Frontal cortex (tissue), 4 donors: ENCODE results near the gene ARHGAP15. TPM values are rescaled to one million over a fixed set of nuclear protein-coding genes. Genes with fewer than 3 reads are reported as not detected.

Experiments used
- DNase-seq, 2 donors: peaks; one replicate each; pipeline ENCODE4 v3.0.0; 2012; ENCODE audit warnings: low spot score in 2 of 2
- FAIRE-seq: peaks from 2 replicates; lab custom pipeline; 2012; peaks lifted over from hg19 to GRCh38; lab: Jason Lieb, UNC
- total RNA-seq: library from RNA; depleted of rRNA; stranded (reverse); fragments of >200 nt; gene quantifications from one replicate; pipeline ENCODE4 v1.2.3, GENCODE V29; 2014
- donor health status: control.
- donor health status: control.
- donor health status: control.

ARHGAP15 gene
- total RNA-seq, 1 donor from 2014 or later = 19.2 TPM

DNA sequence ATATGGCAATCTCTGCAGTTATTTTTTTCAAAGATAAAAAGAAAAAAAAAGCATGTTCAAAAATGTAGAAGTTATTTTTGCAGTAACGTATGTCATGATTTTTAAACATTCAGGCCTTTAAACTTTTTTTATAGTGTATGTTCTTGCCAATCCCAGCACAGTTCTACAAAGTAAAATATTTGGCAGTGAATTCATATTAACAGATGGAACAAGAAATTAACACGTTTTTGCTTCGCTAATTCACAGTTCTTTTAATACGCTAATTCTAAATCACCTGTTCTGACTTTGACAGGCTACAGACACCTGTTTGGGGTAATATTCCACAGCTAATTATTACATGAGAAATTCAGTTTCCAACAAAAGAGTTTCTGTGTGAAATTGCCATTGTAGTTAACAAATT, 183.2 kb downstream of the ARHGAP15 start:
- no peak for FAIRE-seq
- DNase-seq = no peak

DNA sequence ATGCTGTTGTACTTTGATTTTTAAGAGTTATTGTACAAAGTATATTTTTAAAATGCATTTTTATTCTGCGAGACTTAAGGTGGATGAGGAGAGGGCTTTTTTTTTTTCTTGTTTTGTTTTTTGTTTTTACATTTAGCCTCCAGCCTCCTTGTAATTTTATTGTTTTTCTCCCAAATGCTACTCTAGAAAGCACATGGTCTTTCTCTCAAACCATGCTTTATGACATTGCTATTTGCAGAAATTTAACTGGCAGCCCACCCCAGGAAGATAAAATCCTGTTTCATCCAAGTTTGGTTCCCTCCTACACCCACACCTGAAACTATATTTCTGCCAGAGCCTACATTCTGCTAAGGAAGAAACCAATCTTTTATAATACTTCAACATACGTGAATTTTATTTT, 184.6 kb downstream of the ARHGAP15 start:
- DNase-seq (no peak), FAIRE-seq (no peak)

DNA sequence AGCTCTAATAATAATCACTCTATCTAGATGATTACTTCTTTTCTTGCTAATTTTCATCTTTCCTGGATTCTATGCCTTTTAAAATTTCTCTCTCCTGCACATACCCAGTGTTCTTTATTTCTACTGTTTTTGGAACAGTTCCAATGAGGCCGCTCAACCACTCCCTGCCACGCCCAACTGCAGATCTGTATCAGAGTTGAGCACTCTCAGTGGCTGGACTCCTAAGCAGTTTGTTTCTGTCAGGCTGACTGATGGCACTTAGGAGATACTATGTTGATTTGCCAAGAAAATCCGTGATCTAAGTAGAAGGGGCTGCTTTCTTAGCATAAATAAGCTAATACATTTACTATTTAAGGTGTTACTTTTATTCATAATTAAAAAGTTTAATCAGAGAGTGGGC, 192.8 kb downstream of the ARHGAP15 start:
- DNase-seq = no peak

DNA sequence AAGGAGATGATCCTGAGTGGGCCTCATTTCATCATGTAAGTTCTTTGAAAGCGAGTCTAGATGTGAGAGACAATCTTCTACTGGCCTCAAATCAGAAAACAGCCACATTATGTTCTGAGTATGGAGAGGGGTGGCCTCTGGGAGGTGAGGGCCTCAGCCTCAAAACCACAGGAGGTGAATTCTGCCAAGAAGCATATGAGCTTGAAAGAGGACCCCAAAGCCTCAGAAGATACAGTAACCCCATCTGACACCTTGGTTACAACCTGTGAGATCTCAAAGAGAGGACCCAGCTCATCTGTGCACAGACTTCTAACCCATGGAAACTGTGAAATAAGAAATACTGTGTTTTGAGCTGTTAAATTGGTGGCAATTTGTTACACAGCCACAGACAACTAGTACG, 200.1 kb downstream of the ARHGAP15 start:
- DNase-seq (no peak), FAIRE-seq (no peak)

More for the DNA sequence above, 192.8 kb downstream of the ARHGAP15 start:
- FAIRE-seq = no peak

DNA sequence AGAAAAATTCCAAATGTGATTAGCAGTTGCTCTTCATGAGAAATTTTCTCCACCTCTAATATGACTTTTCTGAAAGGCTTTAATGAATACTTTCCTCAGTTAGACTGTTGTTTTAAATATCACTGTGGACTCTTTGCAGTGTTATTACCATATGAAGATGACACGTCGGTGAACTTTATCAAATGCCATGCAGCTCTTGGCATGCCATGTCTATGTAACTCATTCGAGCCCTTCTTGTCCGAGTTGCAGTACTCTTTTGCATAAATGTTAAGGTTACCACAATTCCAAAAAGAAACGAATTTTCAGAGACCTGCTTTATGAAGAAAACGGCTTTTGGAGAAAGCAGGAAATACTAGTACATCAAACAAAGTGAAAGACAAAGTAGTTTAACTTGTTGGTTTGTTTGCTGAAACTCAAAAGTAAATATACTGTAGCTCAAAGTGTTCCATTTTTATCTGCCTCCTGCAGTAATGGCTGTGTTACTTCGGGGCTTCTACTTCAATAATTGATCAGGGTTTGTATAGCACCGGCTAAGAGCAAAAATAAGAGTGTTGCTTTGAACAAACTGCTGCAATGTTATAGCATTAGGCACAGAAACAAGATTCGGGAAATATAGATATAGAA, 204.1 kb downstream of the ARHGAP15 start:
- no peak for FAIRE-seq
- DNase-seq = no peak

DNA sequence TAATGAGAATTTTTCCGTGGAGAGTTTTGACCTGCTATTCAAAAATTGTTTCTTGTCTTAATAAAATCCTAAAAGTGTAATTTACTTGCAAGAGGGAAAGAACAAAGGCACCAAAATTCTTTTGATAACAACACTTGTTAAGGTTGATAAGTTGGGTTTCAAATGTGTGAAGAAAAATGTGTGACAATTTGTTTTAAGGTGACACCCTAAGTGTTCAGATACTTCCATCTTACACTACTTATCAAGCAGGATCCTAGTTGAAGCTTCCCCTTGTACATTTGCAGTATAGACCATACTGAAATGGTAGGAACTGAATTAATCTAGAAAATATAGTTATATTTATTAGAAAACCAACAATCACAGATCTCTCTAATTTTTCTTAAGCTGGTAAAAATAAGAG, 204.6 kb downstream of the ARHGAP15 start:
- no peak for FAIRE-seq

DNA sequence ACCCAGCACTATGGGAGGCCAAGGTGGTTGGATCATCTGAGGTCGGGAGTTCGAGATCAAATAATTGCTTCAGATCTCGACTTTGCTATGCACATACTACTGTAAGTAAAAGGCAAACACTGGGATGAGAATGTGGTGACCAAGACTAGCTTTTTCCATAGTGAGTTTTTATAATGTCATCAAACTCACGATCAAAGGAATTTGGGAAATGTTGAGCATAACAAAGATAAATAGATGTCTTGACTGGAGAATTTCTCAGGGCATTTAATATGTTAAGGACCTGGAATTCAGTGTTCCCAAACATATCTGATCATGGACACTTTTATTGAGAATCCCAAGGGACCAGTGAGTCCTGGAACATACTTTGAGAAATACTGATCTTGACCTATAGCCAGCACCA, 205.6 kb downstream of the ARHGAP15 start:
- no peak for DNase-seq
- FAIRE-seq = no peak

More for the DNA sequence above, 204.6 kb downstream of the ARHGAP15 start:
- DNase-seq = no peak

DNA sequence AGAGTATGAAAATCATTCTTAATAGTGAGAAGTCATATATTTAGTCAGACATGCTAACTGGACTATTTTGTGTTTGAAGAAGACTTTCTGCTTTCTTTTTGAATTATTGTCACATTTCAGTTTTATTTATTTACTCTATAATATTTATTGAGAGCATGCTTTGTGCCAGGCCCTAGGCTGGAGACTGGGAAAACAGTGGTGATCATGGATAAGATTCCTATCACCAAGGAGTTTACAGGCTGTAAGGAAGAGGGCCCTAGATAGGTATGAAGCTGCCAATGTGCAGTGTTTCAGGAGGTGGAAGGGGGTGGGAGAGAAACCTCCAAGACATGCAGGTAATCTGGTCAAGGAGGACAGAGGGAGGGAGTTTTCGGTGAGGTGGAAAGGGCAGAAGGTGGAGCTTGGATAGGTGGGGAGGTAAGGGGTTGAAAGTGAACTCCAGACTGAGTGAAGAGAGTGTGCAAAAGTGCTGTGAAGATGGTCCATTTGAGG, 207.5 kb downstream of the ARHGAP15 start:
- FAIRE-seq = no peak
- no peak for DNase-seq

DNA sequence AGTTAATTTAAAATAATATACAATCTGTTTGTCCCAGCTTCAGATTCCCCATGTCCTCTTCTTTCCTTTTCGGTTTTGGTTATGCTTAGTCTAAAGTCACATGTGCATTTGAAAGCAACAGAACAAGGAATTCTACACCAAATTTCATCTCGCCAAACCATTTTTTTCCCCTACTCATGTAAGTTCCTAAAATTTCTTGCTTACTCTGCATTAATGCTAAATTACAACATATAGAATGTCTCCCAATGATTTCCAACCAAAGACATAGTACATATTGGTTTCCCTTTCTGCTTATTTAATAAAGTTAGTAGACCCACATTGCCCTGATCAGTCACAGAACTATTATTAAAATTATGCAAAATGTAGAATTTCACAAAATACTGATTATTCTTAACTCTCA, 212.3 kb downstream of the ARHGAP15 start:
- DNase-seq (no peak), FAIRE-seq (no peak)

DNA sequence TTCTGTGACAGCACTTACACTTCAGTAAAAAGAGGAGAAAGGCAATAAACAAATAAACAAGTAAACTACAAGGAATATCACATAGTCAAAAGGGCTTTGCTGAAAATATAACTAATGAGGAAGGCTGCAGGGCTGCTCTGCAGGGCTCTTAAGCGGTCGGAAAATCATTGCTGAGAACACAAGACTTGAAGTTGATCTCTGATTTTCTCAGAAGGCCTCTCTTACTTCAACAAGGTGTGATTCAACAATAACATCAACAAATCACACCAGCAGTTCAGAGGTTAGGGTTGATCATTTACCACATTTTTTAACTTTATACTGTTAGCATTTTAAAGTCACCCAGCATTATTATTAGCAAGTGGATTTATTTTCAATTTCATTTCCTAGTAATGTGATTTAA, 215.6 kb downstream of the ARHGAP15 start:
- DNase-seq (no peak), FAIRE-seq (no peak)

DNA sequence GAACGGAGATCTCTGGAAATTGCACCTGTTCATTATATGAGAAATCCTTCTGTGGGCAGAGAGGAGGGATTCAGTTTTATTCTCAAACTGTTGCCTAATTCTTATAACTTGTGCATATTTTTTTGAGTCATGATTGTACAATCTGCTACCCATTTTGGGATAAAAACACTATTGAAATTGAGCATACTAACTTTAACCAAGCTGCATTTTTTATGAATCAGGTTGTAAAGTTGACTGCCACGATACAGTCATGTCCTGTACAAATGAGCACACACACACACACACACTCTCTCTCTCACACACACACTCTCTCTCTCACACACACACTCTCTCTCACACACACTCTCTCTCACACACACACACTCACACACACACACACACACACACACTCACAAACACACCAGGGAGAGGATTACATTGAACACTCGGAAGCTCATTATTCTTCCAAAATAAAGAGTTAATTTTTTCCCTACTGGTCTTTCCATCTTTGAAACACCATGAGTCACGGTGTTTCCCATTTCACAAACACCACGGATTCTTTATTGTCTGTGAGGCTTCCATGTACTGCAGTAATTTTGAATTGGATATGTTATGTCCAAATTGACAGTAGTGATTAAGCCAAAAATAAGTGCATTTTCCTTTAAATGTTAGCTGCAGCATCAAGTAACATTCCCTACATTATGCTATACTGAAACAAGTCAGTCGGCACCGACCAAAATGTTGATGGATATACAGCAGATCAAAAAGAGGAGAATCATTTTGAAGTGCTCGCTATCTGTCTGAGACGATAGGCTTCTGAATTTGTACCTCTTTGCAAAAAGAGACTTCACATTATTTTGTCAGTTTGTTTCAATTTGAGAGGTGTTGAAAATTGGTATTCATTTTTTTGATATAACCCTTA, 216.9 kb downstream of the ARHGAP15 start:
- FAIRE-seq (no peak), DNase-seq (no peak)

DNA sequence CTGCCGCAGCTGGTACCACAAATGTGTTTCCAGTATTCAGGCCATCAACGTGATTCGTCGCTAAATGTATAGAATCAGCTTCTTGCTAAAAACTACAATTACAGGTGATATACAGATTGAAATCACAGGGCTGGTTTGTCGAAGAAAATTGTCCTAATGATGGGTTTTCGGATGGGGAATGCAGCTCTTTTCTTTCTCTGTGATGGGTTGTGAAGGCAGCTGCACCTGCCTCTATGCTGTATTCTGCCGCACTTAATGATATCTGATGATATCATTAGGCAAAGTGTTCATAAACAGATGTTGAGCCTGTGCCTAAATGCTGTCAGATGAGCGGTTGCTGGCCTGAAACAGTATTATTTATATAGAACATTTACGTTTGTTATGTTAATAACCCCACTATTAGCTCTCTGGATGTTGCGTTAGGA, 218.1 kb downstream of the ARHGAP15 start:
- no peak for FAIRE-seq
- no peak for DNase-seq

DNA sequence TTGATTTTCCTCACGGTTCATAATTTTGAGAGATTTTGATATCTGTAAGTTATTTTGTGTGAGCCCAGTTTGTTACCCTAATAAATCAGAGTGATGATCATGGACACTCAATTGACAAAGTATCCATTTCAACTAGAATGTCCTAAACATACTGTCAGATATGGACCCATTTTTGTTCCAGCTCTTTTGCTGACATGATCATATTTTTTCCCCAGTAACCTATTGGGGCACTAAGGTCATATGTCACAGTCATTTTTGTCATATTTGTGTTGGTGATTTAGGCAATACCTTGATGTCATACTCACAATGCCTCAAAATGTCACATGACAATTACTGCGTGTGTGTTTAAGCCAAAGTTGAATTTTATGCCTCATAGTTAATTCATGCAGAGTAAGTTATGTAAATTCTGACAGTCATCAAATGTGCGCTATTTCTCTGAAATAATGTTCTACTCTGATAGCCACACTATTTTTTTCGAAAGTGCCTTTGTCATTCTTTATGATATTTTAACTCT, 218.7 kb downstream of the ARHGAP15 start:
- no peak for FAIRE-seq

DNA sequence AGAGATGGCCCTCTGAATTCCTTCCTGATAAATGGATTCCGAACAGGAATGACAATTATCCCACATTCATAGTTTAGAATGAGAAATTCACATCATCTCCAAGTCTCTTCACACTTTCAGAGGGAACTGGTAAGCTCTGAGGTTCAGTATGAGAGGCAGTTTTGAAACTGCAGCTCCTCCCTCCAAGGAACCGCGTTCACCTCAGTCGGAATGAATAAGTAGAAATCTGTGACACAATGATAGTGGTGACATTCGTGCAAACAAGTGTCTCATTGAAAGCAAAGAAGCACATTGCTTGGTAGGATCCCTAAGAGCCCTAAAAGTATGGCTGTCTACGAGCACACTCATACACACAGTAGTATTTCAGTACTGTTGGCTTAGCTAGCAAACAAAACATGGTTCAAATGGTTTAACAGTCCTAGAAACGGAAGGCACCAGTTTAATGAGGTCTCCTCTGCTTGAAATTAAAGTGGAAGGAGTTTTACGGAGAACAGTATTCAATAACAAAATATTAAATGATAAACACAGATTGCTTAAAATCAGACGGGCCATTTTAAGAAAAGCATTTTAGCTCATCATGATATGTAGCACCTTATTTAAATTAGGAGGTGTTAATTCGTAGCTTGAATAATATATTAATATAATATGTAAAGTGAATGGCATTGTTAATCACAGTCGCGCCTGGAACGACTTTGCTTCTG, 225.0 kb downstream of the ARHGAP15 start:
- FAIRE-seq (no peak), DNase-seq (no peak)

More for the DNA sequence above, 218.7 kb downstream of the ARHGAP15 start:
- DNase-seq = no peak

DNA sequence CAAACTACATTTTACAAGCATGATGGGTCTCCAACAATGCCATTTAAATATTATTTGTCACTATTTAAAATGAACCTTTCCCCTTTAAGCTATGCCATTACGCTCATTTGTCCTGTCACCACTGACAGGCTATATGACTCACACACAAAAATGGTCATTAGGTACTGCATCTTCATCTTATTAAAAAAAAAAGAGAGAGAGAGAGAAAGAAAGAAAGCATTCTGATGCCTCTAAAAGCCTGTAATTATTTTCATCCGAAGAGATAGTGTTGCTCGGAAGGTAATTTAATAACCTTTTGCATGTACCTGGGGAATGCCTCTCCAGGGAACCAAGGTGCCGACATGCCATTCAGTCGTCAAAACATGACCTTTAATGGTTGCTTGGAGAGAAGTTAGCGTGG, 226.7 kb downstream of the ARHGAP15 start:
- DNase-seq (no peak), FAIRE-seq (no peak)

DNA sequence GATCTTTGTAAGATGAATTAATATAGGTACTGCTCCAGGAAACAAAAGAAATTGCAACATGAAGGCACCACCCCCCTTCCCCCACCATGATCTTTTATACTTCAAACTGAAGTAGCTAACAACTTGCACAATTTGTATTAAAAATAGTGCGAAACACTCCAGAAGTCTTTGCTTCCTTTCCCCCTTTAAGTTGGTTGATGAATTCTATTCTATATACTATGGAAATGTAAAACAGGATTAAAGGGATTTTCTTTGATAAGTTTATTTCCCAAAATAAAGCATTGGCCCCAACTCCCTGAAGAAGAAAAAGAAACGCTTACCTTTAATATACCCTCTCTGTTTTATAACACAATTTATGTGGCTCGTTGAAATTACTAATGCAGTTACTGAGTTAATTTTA, 227.1 kb downstream of the ARHGAP15 start:
- FAIRE-seq (no peak), DNase-seq (no peak)

DNA sequence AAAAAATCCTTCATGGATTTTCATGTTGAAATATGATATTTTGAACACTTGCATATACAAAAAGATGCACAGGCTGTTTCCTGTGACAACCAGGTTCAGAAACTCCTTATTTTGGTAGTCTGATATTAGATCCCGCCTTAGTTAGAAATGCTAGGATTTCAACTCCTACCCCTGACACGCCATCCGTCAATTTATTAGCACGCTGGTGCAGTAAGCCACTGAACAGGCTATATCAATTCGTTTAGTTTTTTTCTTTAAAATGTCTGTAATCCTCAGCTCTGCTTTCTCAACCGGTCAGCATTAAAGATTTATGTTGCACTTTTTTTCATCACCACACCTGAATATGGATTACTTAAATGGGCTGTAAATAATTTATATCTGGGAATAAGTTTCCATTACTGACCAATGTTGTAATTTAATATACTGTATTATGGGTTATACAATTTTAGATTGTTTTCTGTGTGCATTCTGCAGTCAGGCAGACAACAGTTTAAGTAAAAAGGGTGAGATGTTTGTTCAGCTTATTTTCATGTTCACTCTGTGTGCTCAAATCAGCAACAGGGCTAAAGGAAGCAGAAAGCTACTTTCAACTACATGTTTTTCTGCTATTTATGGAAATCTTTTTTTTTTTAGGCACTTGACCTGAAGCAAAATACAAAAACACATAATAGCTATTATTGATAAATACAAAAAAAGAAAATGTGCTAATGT, 227.7 kb downstream of the ARHGAP15 start:
- no peak for FAIRE-seq
- no peak for DNase-seq

DNA sequence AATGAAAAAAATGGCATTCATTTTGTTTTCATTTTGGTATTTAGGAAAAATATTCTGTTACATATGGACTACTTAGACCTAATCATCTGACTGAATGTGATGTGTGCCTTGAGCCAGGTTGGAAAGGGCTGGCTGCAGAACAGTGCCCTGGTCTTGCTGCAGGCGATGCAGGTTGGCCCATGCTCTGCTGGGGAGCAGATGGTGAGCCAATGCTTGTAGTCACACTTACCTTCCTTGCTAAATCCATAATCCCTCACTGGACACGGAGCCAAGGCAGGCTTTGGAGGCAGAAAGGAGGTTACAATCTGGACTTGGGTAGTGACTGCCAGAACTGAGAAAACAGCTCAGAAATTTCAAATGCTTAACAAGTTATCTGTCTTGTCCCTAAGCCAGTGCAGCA, 228.7 kb downstream of the ARHGAP15 start:
- no peak for FAIRE-seq
- DNase-seq = no peak

DNA sequence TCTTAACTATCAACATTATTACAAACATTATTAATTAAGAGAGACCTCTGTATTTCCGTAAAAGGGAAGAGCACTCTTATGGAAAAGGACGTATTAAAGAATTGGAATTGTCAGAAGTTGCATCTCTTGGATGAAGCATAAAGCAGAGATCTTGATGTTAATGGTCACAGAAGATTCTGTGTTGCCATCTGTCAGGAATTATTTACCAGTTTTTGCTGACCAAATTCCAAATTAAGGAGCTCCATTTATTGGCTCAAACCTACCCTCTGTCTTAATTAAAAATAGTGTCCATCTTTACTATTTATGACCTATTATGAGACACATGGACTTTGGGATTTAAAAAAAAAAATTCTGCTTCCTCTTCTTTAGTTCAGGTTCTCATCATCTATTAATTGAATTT, 232.1 kb downstream of the ARHGAP15 start:
- FAIRE-seq (no peak), DNase-seq (no peak)

DNA sequence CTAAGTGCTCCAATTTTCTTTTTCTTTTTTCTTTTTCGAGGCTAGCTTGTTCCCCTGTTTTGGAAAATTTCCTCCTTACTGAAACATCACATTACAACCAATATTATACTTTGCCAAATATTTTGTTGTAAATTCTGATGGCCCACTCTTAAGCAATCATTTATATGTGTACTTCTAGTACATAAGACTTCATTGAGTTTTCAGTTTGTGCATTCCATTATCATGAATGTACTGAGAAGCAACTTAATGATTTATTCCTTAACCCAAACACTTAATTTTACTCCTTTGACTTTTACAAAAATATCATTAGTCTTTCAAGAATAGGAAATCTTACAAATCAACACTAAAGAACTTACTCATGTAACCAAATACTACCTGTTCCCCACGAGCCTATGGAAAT, 242.4 kb downstream of the ARHGAP15 start:
- DNase-seq = no peak
- FAIRE-seq = no peak
